ENCODE data around the gene OR51A2.

Gene OR51A2

GRCh38 chr11:4975436-4975835 is 19.9 kb upstream of the OR51A2 start:
- Histone ChIP-seq H3K27ac (ENCODE audit: insufficient read depth in 1 of 2, low read depth in 1 of 2, low read length in 2 of 2, poor library complexity in 1 of 2, severe bottlenecking in 2 of 2) (no peak overlapping the region), H3K4me3 (ENCODE audit: control insufficient read depth in 1 of 7, extremely low read depth in 1 of 7, insufficient read depth in 4 of 7, low read depth in 2 of 7, low read length in 6 of 7) (no peak overlapping the region), H3K4me1 (ENCODE audit: control extremely low read depth in 1 of 4, control insufficient read depth in 4 of 4, insufficient read depth in 4 of 4, low read length in 3 of 4) (no peaks in the 10 kb centered on the region), H3K27me3 (replicated peaks in 2 of 5; ENCODE audit: control insufficient read depth in 4 of 5, insufficient read depth in 5 of 5, low read length in 4 of 5) (no peaks in the 10 kb centered on the region), H3K36me3 (ENCODE audit: control insufficient read depth in 4 of 4, insufficient read depth in 4 of 4, low read length in 3 of 4) (no peaks in the 10 kb centered on the region), H3K9me3 (ENCODE audit: control extremely low read depth in 1 of 5, control insufficient read depth in 4 of 5, insufficient read depth in 2 of 5, low read depth in 1 of 5, low read length in 4 of 5) (peaks cover 0 to 1% (median 0%) of the 10 kb centered on the region in 5 experiments)
- ChIA-PET POLR2A (no interaction called here), CTCF (no interaction called here)
- no peak for DNase-seq
- 85% methylated on average over 2 of the region's 5 CpGs for WGBS (ENCODE audit: insufficient coverage)

GRCh38 chr11:4962816-4963215 is 7.3 kb upstream of the OR51A2 start:
- no peak for DNase-seq
- Histone ChIP-seq H3K36me3 (ENCODE audit: control insufficient read depth in 4 of 4, insufficient read depth in 4 of 4, low read length in 3 of 4) (no peaks in the 10 kb centered on the region), H3K27me3 (replicated peaks in 2 of 5; ENCODE audit: control insufficient read depth in 4 of 5, insufficient read depth in 5 of 5, low read length in 4 of 5) (no peaks in the 10 kb centered on the region), H3K4me1 (ENCODE audit: control extremely low read depth in 1 of 4, control insufficient read depth in 4 of 4, insufficient read depth in 4 of 4, low read length in 3 of 4) (no peaks in the 10 kb centered on the region), H3K9me3 (ENCODE audit: control extremely low read depth in 1 of 5, control insufficient read depth in 4 of 5, insufficient read depth in 2 of 5, low read depth in 1 of 5, low read length in 4 of 5) (no peaks in the 10 kb centered on the region), H3K4me3 (ENCODE audit: control insufficient read depth in 1 of 7, extremely low read depth in 1 of 7, insufficient read depth in 4 of 7, low read depth in 2 of 7, low read length in 6 of 7) (no peak overlapping the region), H3K27ac (ENCODE audit: insufficient read depth in 1 of 2, low read depth in 1 of 2, low read length in 2 of 2, poor library complexity in 1 of 2, severe bottlenecking in 2 of 2) (no peak overlapping the region)
- ChIA-PET CTCF (no interaction called here), POLR2A (no interaction called here)
- WGBS (ENCODE audit: insufficient coverage): no CpG with 5 or more reads among the region's 1 CpG

DNA sequence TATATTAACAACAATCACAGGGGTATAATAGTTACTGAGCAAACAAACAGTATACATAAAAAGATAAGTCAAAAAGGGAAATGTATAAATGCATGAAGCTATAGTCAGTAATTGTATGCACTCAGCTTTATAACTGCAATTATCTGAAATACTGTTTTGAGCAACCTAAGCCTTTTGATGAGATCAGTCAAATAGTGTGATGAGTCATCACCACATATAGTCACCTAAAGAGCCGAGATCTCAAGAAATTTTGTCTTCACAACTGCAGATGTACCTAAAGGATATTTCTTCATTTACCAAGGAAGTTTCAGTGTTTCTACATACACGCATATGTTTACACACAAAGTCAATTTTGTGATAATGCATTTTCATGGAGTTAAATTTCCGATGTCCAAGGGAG is 5.4 kb upstream of the OR51A2 start:
- ChIA-PET CTCF (no interaction called here), POLR2A (no interaction called here)
- H3K27ac ChIP-seq (ENCODE audit: insufficient read depth in 1 of 2, low read depth in 1 of 2, low read length in 2 of 2, poor library complexity in 1 of 2, severe bottlenecking in 2 of 2): no peak overlapping the region
- no peak for DNase-seq
- no peaks in the 10 kb centered on the region for H3K9me3 ChIP-seq (ENCODE audit: control extremely low read depth in 1 of 5, control insufficient read depth in 4 of 5, insufficient read depth in 2 of 5, low read depth in 1 of 5, low read length in 4 of 5)
- no peaks in the 10 kb centered on the region for H3K36me3 ChIP-seq (ENCODE audit: control insufficient read depth in 4 of 4, insufficient read depth in 4 of 4, low read length in 3 of 4)
- no peaks in the 10 kb centered on the region for H3K27me3 ChIP-seq (replicated peaks in 2 of 5; ENCODE audit: control insufficient read depth in 4 of 5, insufficient read depth in 5 of 5, low read length in 4 of 5)
- H3K4me3 ChIP-seq (ENCODE audit: control insufficient read depth in 1 of 7, extremely low read depth in 1 of 7, insufficient read depth in 4 of 7, low read depth in 2 of 7, low read length in 6 of 7): no peak overlapping the region
- 92% methylated on average over 2 of the region's 3 CpGs for WGBS (ENCODE audit: insufficient coverage)
- H3K4me1 ChIP-seq (ENCODE audit: control extremely low read depth in 1 of 4, control insufficient read depth in 4 of 4, insufficient read depth in 4 of 4, low read length in 3 of 4): no peaks in the 10 kb centered on the region

DNA sequence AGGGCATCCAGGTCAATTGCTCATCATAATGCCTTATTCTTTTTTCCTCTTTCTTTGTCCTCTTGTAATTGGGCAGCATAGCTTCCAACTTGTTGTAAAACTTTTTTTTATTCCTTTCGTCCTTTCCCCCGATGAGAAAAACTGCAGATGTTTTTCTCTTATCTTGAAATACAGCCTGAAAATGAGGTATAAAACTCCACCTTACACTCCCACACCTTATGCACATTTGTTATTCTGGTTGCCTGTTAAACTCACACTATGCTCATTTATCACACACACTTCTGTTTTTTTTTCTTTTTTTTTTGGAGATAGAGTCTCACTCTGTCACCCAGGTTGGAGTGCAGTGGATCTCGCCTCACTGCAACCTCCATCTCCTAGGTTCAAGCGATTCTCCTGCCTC is 1.9 kb upstream of the OR51A2 start:
- Histone ChIP-seq H3K9me3 (ENCODE audit: control extremely low read depth in 1 of 5, control insufficient read depth in 4 of 5, insufficient read depth in 2 of 5, low read depth in 1 of 5, low read length in 4 of 5) (no peaks in the 10 kb centered on the region), H3K4me3 (ENCODE audit: control insufficient read depth in 1 of 7, extremely low read depth in 1 of 7, insufficient read depth in 4 of 7, low read depth in 2 of 7, low read length in 6 of 7) (no peak overlapping the region), H3K27me3 (replicated peaks in 2 of 5; ENCODE audit: control insufficient read depth in 4 of 5, insufficient read depth in 5 of 5, low read length in 4 of 5) (no peaks in the 10 kb centered on the region), H3K27ac (ENCODE audit: insufficient read depth in 1 of 2, low read depth in 1 of 2, low read length in 2 of 2, poor library complexity in 1 of 2, severe bottlenecking in 2 of 2) (no peak overlapping the region), H3K36me3 (ENCODE audit: control insufficient read depth in 4 of 4, insufficient read depth in 4 of 4, low read length in 3 of 4) (no peaks in the 10 kb centered on the region), H3K4me1 (ENCODE audit: control extremely low read depth in 1 of 4, control insufficient read depth in 4 of 4, insufficient read depth in 4 of 4, low read length in 3 of 4) (no peaks in the 10 kb centered on the region)
- CTCF ChIA-PET: no interaction called here
- 100% methylated on average over 2 of the region's 4 CpGs for WGBS (ENCODE audit: insufficient coverage)
- POLR2A ChIA-PET: no interaction called here
- no peak for DNase-seq

DNA sequence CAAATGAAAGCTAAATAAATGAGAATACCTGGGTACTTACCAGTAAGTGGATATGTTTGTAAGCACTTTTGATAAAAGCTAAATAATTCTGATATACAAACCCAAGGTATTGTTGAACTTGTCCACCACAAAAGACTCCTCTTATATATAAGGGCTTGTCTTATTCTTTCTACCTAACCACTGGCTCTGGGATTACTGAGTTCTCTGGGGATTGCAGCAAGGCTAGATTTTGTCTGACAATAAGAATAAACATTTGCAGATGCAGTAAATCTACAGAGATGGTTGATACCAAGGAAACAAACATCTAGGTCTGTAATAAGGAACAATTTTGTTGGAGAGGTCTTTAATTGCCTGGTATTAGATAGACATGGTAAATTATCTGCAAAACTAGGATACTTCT is 8.0 kb downstream of the OR51A2 start, which contains the start of gene OR51A4:
OR51A4 (minus strand) TSS at position 101 of the 400 bp plus-strand sequence. CDS start 505 bp downstream, outside the sequence.
- H3K27ac ChIP-seq (ENCODE audit: insufficient read depth in 1 of 2, low read depth in 1 of 2, low read length in 2 of 2, poor library complexity in 1 of 2, severe bottlenecking in 2 of 2): no peak within 1 kb of the TSS
- H3K36me3 ChIP-seq (ENCODE audit: control insufficient read depth in 4 of 4, insufficient read depth in 4 of 4, low read length in 3 of 4): no peaks in the 10 kb centered on the region
- no peak within 1 kb of the TSS for H3K4me3 ChIP-seq (ENCODE audit: control insufficient read depth in 1 of 7, extremely low read depth in 1 of 7, insufficient read depth in 4 of 7, low read depth in 2 of 7, low read length in 6 of 7)
- no peaks in the 10 kb centered on the region for H3K27me3 ChIP-seq (replicated peaks in 2 of 5; ENCODE audit: control insufficient read depth in 4 of 5, insufficient read depth in 5 of 5, low read length in 4 of 5)
- no peak for DNase-seq
- ChIA-PET POLR2A (no interaction called here), CTCF (no interaction called here)
- H3K9me3 ChIP-seq (ENCODE audit: control extremely low read depth in 1 of 5, control insufficient read depth in 4 of 5, insufficient read depth in 2 of 5, low read depth in 1 of 5, low read length in 4 of 5): peaks cover 0 to 1% (median 0%) of the 10 kb centered on the region in 5 experiments
- H3K4me1 ChIP-seq (ENCODE audit: control extremely low read depth in 1 of 4, control insufficient read depth in 4 of 4, insufficient read depth in 4 of 4, low read length in 3 of 4): no peaks in the 10 kb centered on the region

DNA sequence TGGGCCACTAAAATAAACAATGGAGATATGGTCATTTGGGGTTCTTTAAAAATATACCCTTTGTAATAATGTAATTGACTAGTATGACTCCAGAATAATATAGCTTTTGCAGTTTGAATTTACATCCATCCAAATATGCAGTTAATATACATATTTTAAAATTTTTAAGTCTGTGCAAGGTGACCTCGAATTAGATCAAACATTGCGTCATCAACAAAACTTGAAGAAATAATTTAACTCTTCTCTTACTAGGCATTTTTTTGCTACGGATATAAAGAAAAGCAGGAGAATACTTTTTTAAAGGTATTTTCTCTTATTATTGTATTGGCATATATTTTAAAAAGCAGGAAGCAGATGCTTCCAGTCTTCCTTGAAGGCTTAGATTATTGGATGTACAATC is 18.8 kb downstream of the OR51A2 start:
- no peaks in the 10 kb centered on the region for H3K36me3 ChIP-seq (ENCODE audit: control insufficient read depth in 4 of 4, insufficient read depth in 4 of 4, low read length in 3 of 4)
- H3K27ac ChIP-seq (ENCODE audit: insufficient read depth in 1 of 2, low read depth in 1 of 2, low read length in 2 of 2, poor library complexity in 1 of 2, severe bottlenecking in 2 of 2): no peak overlapping the region
- H3K4me3 ChIP-seq (ENCODE audit: control insufficient read depth in 1 of 7, extremely low read depth in 1 of 7, insufficient read depth in 4 of 7, low read depth in 2 of 7, low read length in 6 of 7): no peak overlapping the region
- no peaks in the 10 kb centered on the region for H3K9me3 ChIP-seq (ENCODE audit: control extremely low read depth in 1 of 5, control insufficient read depth in 4 of 5, insufficient read depth in 2 of 5, low read depth in 1 of 5, low read length in 4 of 5)
- H3K27me3 ChIP-seq (replicated peaks in 2 of 5; ENCODE audit: control insufficient read depth in 4 of 5, insufficient read depth in 5 of 5, low read length in 4 of 5): peaks cover 0 to 2% (median 0%) of the 10 kb centered on the region in 5 experiments
- ChIA-PET CTCF (no interaction called here), POLR2A (no interaction called here)
- DNase-seq: no peak
- WGBS (ENCODE audit: insufficient coverage): no CpG with 5 or more reads among the region's 3 CpGs
- no peaks in the 10 kb centered on the region for H3K4me1 ChIP-seq (ENCODE audit: control extremely low read depth in 1 of 4, control insufficient read depth in 4 of 4, insufficient read depth in 4 of 4, low read length in 3 of 4)

GRCh38 chr11:4932751-4933150 is 22.8 kb downstream of the OR51A2 start:
- H3K27me3 ChIP-seq (replicated peaks in 2 of 5; ENCODE audit: control insufficient read depth in 4 of 5, insufficient read depth in 5 of 5, low read length in 4 of 5): peaks cover 0 to 3% (median 0%) of the 10 kb centered on the region in 5 experiments
- no peak for DNase-seq
- no peak overlapping the region for H3K27ac ChIP-seq (ENCODE audit: insufficient read depth in 1 of 2, low read depth in 1 of 2, low read length in 2 of 2, poor library complexity in 1 of 2, severe bottlenecking in 2 of 2)
- H3K4me1 ChIP-seq (ENCODE audit: control extremely low read depth in 1 of 4, control insufficient read depth in 4 of 4, insufficient read depth in 4 of 4, low read length in 3 of 4): no peaks in the 10 kb centered on the region
- H3K9me3 ChIP-seq (ENCODE audit: control extremely low read depth in 1 of 5, control insufficient read depth in 4 of 5, insufficient read depth in 2 of 5, low read depth in 1 of 5, low read length in 4 of 5): no peaks in the 10 kb centered on the region
- no peaks in the 10 kb centered on the region for H3K36me3 ChIP-seq (ENCODE audit: control insufficient read depth in 4 of 4, insufficient read depth in 4 of 4, low read length in 3 of 4)
- CTCF ChIA-PET: no interaction called here
- H3K4me3 ChIP-seq (ENCODE audit: control insufficient read depth in 1 of 7, extremely low read depth in 1 of 7, insufficient read depth in 4 of 7, low read depth in 2 of 7, low read length in 6 of 7): no peak overlapping the region
- WGBS (ENCODE audit: insufficient coverage): 91% methylated on average over 3 of the region's 4 CpGs
- POLR2A ChIA-PET: no interaction called here

GRCh38 chr11:4926608-4927007 is 28.9 kb downstream of the OR51A2 start:
- Histone ChIP-seq H3K27ac (ENCODE audit: insufficient read depth in 1 of 2, low read depth in 1 of 2, low read length in 2 of 2, poor library complexity in 1 of 2, severe bottlenecking in 2 of 2) (no peak overlapping the region), H3K4me1 (ENCODE audit: control extremely low read depth in 1 of 4, control insufficient read depth in 4 of 4, insufficient read depth in 4 of 4, low read length in 3 of 4) (no peaks in the 10 kb centered on the region), H3K27me3 (replicated peaks in 2 of 5; ENCODE audit: control insufficient read depth in 4 of 5, insufficient read depth in 5 of 5, low read length in 4 of 5) (peaks cover 0 to 3% (median 2%) of the 10 kb centered on the region in 5 experiments), H3K9me3 (ENCODE audit: control extremely low read depth in 1 of 5, control insufficient read depth in 4 of 5, insufficient read depth in 2 of 5, low read depth in 1 of 5, low read length in 4 of 5) (no peaks in the 10 kb centered on the region), H3K4me3 (ENCODE audit: control insufficient read depth in 1 of 7, extremely low read depth in 1 of 7, insufficient read depth in 4 of 7, low read depth in 2 of 7, low read length in 6 of 7) (no peak overlapping the region), H3K36me3 (ENCODE audit: control insufficient read depth in 4 of 4, insufficient read depth in 4 of 4, low read length in 3 of 4) (no peaks in the 10 kb centered on the region)
- CTCF ChIA-PET: no interaction called here
- DNase-seq: no peak
- POLR2A ChIA-PET: no interaction called here

Measured in common myeloid progenitor, CD34-positive (primary cell).